SKM-1 (cell line): ENCODE results near the gene RNPC3.
"Not testable (repeated sequence)": the region's sequence is repeated elsewhere in the genome, so short reads cannot be mapped to it uniquely, and the experiment has no call there.

Experiments used
- DNase-seq: peaks from one replicate; lab custom pipeline; 2025; ENCODE audit not compliant: unreplicated experiment; lab: John Stamatoyannopoulos, UW

Gene RNPC3

DNA sequence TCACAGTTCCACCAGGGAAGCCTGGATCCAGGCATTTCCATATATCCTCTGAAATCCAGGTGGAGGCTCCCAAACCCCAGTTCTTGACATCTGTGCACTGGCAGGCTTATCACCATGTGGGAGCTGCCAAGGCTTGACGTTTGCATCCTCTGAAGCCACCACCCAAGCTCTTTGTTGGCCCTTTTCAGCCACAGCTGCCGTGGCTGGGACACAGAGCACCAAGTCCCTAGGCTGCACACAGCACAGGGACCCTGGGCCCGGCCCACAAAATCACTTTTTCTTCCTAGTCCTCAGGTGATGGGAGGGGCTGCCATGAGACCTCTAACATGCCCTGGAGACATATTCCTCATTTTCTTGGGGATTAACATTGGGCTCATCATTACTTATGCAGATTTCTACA lies 22.3 kb downstream of the RNPC3 start:
- no peak for DNase-seq

DNA sequence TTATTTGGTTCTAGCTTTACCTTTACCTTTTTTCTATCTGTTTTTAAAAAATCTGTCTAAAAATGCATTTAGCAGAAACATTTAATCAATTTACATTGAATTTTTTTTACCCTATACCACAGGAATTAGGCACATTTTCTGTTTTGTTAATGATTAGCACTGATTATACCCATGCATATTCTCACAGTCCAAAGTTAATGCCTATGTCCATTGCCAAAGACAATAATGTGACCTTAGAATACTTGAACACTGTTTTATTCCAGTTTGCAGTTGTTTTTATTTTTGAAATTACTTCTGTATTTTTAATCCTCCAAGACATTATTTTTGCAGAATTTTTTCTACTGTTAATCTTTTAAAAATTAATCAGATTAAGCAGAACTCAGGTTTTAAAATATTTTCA lies 34.9 kb downstream of the RNPC3 start:
- DNase-seq = no peak

DNA sequence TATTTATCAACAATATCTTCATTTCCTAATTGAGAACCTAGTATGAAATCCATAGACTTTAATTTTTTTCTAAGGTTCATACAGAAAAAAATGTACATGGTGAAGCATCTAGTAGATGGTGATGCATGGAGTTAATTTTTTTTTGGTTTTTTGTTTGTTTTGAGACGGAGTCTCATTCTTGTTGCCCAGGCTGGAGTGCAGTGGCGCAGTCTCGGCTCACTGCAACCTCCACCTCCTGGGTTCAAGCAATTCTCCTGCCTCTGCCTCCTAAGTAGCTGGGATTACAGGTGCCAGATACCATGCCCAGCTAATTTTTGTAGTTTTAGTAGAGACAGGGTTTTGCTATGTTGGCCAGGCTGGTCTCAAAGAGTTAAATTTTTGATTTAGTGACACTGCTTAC lies 35.6 kb downstream of the RNPC3 start:
- DNase-seq = not testable (repeated sequence)

DNA sequence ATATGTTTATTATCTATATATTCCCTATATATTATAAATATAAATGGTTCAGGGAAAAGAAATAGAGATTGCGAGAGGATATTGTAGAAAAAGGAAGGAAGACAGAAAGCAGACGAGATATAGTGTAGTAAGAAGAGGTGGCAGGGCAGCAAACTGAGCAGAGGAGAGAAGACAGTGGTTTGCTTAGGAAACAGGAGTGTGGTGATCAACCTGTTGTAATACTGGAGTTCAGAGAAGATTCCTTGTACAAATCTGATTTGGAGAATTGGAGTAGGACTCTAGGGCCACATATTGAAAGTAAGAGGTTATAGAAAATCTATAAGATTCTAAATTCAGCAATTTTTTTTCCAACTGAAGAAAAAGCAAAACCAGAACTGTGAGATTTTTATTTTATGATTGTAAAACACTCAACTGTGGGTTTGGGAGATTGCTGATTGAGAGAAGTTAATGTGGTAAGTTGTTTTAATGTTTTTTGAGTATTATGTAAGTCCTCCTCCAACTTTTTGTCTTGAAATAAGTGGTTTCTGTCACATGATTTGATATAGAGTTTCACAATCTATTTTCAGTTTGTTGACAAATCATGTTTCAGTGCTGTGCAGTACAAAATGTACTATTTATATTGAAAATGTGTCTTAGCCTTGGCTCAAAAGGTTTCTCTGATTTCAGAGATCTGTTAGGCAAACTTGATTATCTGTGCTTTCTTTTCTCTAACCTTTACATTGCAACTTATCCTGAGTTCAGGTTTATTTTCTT lies 36.3 kb downstream of the RNPC3 start:
- peak; percentile 8 for DNase-seq

DNA sequence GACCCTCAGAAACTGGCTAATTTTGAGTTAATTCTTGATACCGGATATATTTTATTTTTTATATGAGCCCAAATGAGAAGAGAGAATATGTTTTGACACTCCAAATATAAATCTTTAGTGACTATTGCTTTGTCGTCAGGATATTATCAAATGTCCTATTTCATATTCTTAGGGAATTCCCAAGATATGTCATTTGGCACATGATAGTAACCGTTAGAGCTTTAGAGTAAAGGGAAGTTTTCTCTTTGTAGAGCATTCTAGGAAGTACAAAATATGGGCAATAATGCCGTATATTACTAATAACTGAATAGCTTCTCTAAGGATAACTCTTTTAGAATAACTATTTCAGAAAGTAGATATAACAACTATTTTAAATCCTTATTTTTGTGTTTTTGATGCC lies 37.6 kb downstream of the RNPC3 start:
- DNase-seq = no peak

DNA sequence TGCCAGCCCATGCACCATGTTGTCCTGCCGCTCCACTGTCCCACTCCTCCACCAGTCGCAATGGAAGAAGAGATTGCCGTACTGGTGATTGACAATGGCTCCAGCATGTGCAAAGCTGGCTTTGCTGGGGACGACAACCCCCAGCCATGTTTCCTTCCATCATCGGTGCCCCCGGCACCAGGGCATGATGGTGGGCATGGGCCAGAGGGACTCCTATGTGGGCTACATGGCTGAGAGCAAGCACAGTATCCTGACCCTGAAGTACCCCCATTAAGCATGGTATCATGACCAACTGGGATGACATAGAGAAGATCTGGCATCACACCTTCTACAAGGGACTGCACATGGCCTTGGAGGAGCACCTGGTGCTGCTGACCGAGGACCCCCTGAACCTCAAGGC lies 44.0 kb downstream of the RNPC3 start:
- no peak for DNase-seq

DNA sequence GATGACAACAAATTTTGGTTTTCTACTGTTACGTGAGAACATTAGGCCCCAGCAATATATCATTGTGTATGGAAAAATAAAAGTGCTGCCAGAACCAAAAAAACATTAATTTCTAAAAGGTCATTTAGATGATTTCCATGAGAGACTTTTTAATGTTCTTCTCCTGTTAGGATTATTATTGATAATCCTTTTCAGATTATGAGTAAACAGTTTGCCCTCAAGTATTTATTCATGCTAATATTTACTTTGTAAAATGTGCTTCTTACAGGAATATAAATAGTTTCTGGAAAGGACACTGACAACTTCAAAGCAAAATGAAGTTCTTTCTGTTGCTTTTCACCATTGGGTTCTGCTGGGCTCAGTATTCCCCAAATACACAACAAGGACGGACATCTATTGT lies 45.8 kb downstream of the RNPC3 start, which contains the start of gene AMY2B:
Gene AMY2B (plus strand): TSS at position 301 of the 400 bp plus-strand sequence. CDS start 14 bp downstream, at position 315.
- not testable (repeated sequence) for DNase-seq

DNA sequence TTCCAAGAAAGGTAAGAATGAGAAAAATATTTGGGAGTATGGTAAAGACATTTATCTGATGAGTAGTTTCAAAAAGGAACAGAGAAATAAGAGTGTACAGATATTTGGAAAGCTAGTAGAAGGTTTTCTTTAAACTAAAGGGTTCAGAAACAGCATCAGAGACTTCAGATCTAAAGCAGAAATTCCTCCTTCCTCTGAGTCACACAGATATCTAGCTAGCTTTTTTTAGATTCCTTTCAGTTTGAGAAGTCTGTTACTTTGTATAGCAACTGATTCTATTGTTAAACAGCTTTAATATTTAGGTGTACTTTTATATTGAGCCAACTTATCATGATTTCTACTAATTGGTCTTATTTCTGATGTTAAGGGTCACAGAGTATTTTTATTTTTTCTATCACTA lies 50.6 kb downstream of the RNPC3 start:
- no peak for DNase-seq

DNA sequence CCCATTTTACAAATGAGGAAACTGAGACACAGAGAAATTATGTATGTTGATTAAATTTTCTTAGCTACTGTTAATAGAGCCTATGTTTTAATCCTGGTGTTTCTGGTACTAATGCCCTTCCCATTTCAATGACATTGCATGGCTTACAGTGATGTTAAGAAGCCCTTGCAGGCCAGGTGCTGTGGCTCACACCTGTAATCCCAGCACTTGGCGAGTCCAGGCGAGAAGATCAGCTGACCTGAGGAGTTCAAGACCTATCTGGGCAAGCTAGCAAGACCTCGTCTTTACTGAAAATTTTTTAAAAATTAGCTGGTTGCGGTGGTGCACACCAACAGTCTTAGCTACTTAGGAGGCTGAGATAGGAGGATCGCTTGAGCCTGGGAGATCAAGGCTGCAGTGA lies 51.3 kb downstream of the RNPC3 start:
- DNase-seq = not testable (repeated sequence)

DNA sequence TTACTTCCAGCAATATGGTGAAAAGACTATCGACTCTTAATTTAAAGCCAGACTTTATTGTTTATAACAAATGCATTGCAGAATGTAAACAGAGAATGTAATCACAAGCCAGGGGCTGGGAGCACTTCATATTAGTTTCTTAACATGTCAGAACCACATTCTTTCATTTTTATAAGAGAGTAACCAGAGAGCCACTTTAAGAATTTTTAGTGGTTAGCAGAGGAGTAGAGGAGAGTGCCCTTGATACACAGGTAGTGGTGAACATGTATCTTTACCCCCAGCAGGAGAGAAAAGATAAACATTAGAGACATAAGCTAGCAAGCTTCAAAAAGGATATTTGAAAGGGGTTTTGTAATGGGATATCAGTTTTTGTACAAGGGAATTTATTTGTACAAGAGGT lies 57.0 kb downstream of the RNPC3 start:
- DNase-seq = no peak

DNA sequence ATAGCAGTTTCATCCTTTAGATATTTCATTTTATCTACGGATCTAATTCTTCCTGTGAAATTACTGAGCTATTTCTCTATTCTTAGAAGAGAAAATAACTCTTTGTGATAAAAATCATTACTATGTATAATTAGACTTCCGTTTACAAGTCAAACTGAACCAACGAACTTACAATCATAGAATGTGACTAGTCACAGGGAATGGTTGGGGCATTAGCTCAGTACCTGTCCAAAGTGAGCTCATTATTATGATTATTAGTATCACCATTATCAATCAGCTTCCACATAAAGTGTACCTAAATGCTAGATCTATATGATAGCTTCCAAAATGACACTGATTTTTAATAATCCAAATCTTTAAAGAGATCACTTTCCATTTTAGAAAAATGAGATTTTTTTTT lies 58.4 kb downstream of the RNPC3 start:
- no peak for DNase-seq

DNA sequence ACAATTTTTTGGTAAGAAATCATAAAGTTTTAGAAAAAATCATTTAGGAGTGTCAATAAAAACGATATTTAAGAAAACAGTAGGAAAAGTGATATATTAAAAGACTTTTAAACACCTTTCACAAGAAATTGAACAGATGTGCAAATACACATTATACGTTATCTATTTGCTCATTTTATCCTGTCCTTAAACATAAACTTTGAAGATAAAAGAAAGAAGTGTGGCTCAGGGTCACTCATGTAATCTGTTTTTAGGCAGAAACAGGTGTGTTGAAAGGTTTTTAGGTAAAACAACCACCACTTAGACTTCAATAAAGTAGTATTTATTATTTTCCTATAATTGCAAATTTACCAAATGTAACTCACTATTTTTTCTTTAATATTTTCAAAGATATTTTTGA lies 59.0 kb downstream of the RNPC3 start:
- no peak for DNase-seq

DNA sequence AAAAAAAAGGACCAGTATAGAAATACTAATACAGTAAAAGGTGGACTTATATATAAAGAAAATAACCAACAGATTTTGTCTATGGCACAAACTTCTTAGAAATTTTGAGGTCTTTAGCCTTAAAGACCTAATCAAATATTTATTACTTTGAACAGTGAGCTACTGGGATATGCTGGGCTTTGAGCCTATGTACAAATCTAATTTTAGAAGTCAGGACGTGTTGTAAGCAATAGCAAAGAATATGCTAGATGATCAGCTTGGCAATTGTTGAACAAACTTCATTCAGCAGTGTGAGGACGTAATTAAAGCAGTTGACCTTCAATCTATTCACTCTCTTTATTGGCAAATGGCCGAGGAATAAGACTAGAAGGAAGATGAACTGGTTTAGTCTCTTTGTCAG lies 77.2 kb downstream of the RNPC3 start:
- not testable (repeated sequence) for DNase-seq
